HUES6 (cell line): ENCODE measurements around the gene HOXA7.

Source experiments
- H3K27ac ChIP-seq: 2 replicates; pipeline ENCODE4 v1.7.0; 2013; ENCODE audit warnings: low read depth, mild to moderate bottlenecking, low read length, inconsistent platforms
- H3K27me3 ChIP-seq: 2 replicates; pipeline ENCODE4 v1.6.1; 2013; ENCODE audit warnings: low read length; ENCODE audit not compliant: control insufficient read depth, insufficient read depth
- H3K36me3 ChIP-seq: 2 replicates; pipeline ENCODE4 v1.6.1; 2013; ENCODE audit warnings: low read length; ENCODE audit not compliant: control insufficient read depth, insufficient read depth
- H3K4me1 ChIP-seq: 2 replicates; pipeline ENCODE4 v1.6.1; 2013; ENCODE audit warnings: low read length; ENCODE audit not compliant: control insufficient read depth, insufficient read depth
- H3K4me3 ChIP-seq: 2 replicates; pipeline ENCODE4 v1.5.1; 2013; ENCODE audit warnings: low read depth, low read length
- H3K9ac ChIP-seq: one replicate; pipeline ENCODE4 v1.6.1; 2013; ENCODE audit warnings: mild to moderate bottlenecking, low read length
- H3K9me3 ChIP-seq: 2 replicates; pipeline ENCODE4 v1.6.1; 2013; ENCODE audit warnings: low read depth, low read length; ENCODE audit not compliant: control insufficient read depth, insufficient read depth

HOXA7 gene

DNA sequence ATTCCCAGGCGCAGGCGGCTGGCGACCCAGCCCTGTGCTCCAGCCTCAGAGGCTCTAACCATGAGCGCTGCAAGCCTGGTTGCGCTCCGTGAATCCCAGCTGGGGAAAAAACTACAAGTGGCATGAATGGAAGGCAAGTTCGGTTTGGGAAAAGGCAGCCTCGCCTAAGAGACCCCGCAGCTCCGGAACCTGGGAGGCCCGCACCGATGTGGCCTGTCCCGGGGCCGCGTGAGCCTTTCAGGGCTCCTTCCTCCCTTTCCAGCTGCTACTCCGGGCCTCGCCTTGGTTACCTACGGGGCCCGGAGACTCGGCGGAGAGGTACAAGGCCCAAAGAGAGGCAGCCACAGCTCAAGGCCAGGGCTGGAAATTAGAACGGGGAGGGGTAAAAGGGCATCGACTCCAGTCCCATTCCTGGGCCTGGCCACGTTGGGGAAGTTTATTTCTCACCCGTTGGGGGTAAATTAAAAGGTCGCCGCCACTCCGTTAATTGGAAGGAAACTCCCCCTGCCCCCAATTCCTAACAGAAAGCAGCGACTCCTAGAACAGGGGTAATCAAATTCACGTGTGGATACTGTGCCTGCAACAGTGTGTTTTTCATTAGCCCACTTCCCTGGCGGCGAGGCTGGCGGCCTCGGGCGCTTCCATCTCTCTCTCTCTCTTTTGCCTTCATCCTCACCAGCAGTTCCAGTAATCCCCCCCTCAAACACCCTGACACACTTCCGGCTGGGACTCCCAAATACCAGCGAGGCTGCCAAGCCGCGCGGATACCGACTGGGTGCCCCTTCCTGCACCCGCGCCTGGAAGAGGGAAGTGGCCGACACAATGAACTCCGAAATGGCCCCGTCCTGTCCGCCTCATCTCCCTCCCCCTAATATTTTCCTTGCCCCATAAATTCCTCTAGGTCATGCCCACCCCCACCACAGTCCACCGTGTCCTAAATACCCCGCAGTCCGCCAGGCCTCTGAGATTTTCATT is 10.3 kb upstream of the HOXA7 start:
- peak overlapping the region; percentile 59 for H3K4me3 ChIP-seq
- H3K9me3 ChIP-seq = no peaks in the 10 kb centered on the region
- peaks cover 26% of the 10 kb centered on the region for H3K4me1 ChIP-seq
- no peaks in the 10 kb centered on the region; the same call in 1 of the 2 replicates for H3K36me3 ChIP-seq
- no peak overlapping the region; the same call in 1 of the 2 replicates for H3K27ac ChIP-seq
- peaks cover 100% of the 10 kb centered on the region for H3K27me3 ChIP-seq
- H3K9ac ChIP-seq = peak overlapping the region; percentile 93

- H3K27ac ChIP-seq = no peak overlapping the region
Measured at GRCh38 chr7:27165996-27166530, 9.6 kb upstream of the HOXA7 start.

GRCh38 chr7:27165089-27165995 is 8.9 kb upstream of the HOXA7 start, which contains the start of gene HOXA9:
HOXA9 (minus strand) TSS chr7:27165537; CDS start chr7:27165457, 80 bp downstream.
- Histone ChIP-seq H3K27me3 (peaks cover 100% of the 10 kb centered on the region), H3K4me3 (peak within 1 kb of the TSS; percentile 59), H3K27ac (no peak within 1 kb of the TSS; the same call in 1 of the 2 replicates), H3K36me3 (no peaks in the 10 kb centered on the region; the same call in 1 of the 2 replicates), H3K9me3 (no peaks in the 10 kb centered on the region), H3K9ac (peak within 1 kb of the TSS; percentile 93), H3K4me1 (peaks cover 28% of the 10 kb centered on the region)

More at GRCh38 chr7:27165996-27166530, 9.6 kb upstream of the HOXA7 start:
- no peaks in the 10 kb centered on the region; the same call in 1 of the 2 replicates for H3K36me3 ChIP-seq
- H3K4me3 ChIP-seq = peak overlapping the region; percentile 59
- no peaks in the 10 kb centered on the region for H3K9me3 ChIP-seq
- H3K9ac ChIP-seq = peak overlapping the region; percentile 93
- H3K4me1 ChIP-seq = peaks cover 23% of the 10 kb centered on the region
- H3K27me3 ChIP-seq = peaks cover 100% of the 10 kb centered on the region

GRCh38 chr7:27164367-27165088 is 8.1 kb upstream of the HOXA7 start:
- Histone ChIP-seq H3K4me1 (peaks cover 29% of the 10 kb centered on the region), H3K36me3 (no peaks in the 10 kb centered on the region; the same call in 1 of the 2 replicates), H3K27ac (no peak overlapping the region; the same call in 1 of the 2 replicates), H3K27me3 (peaks cover 100% of the 10 kb centered on the region), H3K9ac (peak overlapping the region; percentile 93), H3K9me3 (no peaks in the 10 kb centered on the region), H3K4me3 (peak overlapping the region; percentile 59)

DNA sequence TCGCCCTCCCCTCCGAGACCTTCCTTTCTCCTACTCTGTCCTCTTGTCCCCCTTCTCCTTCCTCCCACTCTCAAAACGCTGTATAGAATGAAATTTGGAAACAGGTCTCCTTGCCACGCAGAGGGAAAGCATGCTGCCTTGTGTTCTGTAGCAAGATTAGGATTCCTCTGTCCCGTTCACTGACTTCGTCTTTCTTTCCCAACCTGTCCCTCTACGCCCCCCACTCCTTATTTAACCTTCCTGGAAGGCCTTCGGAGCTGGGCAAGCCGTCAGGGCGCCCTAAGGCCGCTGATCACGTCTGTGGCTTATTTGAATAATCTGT is 7.5 kb upstream of the HOXA7 start:
- peak overlapping the region; percentile 59 for H3K4me3 ChIP-seq
- no peaks in the 10 kb centered on the region for H3K9me3 ChIP-seq
- peaks cover 100% of the 10 kb centered on the region for H3K27me3 ChIP-seq
- H3K9ac ChIP-seq = peak overlapping the region; percentile 93
- H3K36me3 ChIP-seq = no peaks in the 10 kb centered on the region; the same call in 1 of the 2 replicates
- no peak overlapping the region; the same call in 1 of the 2 replicates for H3K27ac ChIP-seq
- peaks cover 29% of the 10 kb centered on the region for H3K4me1 ChIP-seq

DNA sequence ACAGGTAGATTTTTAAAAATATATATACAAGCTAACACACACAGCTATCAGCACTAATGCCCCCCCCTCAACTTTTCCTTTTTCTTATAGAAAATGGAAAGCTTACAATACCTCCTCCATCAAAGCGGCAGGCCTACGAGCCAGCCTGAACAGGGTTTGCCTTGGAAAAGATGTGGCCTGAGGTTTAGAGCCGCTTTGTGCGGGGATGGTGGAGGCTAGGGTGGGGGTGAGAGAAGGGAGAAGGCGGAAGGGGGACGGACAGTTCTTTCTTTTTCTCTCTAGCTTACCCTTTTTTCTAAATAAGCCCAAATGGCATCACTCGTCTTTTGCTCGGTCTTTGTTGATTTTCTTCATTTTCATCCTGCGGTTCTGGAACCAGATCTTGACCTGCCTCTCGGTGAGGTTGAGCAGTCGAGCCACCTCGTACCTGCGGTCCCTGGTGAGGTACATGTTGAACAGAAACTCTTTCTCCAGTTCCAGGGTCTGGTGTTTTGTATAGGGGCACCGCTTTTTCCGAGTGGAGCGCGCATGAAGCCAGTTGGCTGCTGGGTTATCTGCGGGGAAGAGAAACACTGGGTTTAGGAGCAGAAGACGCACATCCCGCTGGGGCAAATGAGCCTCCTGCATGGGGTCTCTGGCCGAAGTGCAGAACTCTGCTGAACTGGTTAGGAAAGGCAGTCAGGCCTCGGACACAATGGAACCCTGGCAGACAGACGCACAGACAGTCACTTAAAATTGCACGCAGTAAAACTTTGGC is 7.0 kb upstream of the HOXA7 start:
- H3K4me3 ChIP-seq = peak overlapping the region; percentile 59; the same call in 1 of the 2 replicates
- H3K36me3 ChIP-seq = no peaks in the 10 kb centered on the region; the same call in 1 of the 2 replicates

DNA sequence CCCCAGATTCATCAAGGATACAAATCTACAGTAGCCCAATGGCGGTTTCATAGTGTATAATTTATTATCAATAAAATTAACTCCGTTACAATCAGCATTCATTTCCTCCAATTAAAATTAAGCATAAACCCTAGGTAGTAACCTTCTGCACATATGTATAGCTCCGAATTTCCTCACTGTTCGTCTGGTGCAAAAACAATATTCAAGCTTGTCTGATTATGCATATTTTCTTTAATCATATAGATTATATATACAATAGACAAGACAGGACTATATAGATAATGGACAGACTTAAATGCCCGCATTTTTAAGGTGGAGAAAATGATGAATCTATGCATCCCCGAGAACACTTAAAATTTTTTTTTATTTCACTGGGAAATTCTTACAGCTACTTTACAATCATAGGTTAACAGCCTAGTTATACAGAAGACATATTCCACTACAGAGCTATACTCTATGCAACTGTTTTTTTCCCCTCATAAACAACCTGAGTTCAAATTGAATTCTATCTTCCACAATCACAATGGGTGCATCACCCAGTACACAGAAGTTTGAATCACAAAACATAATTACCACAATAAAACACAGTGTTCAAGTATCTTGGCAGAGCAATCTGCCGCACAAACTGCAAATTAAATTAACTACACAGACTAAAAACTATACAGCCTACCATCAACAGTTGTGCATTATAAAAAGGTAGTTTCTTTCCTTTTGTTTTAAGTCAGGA is 6.2 kb upstream of the HOXA7 start:
- Histone ChIP-seq H3K4me1 (peaks cover 29% of the 10 kb centered on the region), H3K9me3 (no peaks in the 10 kb centered on the region), H3K4me3 (peak overlapping the region; percentile 59; the same call in 1 of the 2 replicates), H3K9ac (peak overlapping the region; percentile 93), H3K36me3 (no peaks in the 10 kb centered on the region; the same call in 1 of the 2 replicates), H3K27ac (no peak overlapping the region), H3K27me3 (peaks cover 100% of the 10 kb centered on the region)

More for the DNA sequence above, 7.0 kb upstream of the HOXA7 start:
- peaks cover 29% of the 10 kb centered on the region for H3K4me1 ChIP-seq
- peak overlapping the region; percentile 93 for H3K9ac ChIP-seq
- H3K9me3 ChIP-seq = no peaks in the 10 kb centered on the region
- no peak overlapping the region; the same call in 1 of the 2 replicates for H3K27ac ChIP-seq
- peaks cover 100% of the 10 kb centered on the region for H3K27me3 ChIP-seq

GRCh38 chr7:27161721-27162560 is 5.5 kb upstream of the HOXA7 start:
- H3K9ac ChIP-seq = peak overlapping the region; percentile 93
- H3K27me3 ChIP-seq = peaks cover 100% of the 10 kb centered on the region
- peak overlapping the region; percentile 59; the same call in 1 of the 2 replicates for H3K4me3 ChIP-seq

More at GRCh38 chr7:27161721-27162560, 5.5 kb upstream of the HOXA7 start:
- no peaks in the 10 kb centered on the region; the same call in 1 of the 2 replicates for H3K9me3 ChIP-seq
- no peak overlapping the region for H3K27ac ChIP-seq
- no peaks in the 10 kb centered on the region; the same call in 1 of the 2 replicates for H3K36me3 ChIP-seq
- H3K4me1 ChIP-seq = peaks cover 28% of the 10 kb centered on the region
